K562 (cell line): ENCODE data around the gene IL12RB2. TPM values are rescaled to one million over a fixed set of nuclear protein-coding genes. Genes with fewer than 3 reads are reported as not detected.

Source experiments
- GABPA ChIP-seq: fragments of 200-800 bp; sonication (Bioruptor generic); conservative IDR thresholded peaks from 2 replicates; pipeline ENCODE4 v1.6.1; 2016; ENCODE audit warnings: low read depth, missing genetic modification characterization, missing compliant biosample characterization
- GATAD2B ChIP-seq: fragments of 450-650 bp; IDR thresholded peaks from 2 replicates; pipeline ENCODE4 v1.6.1; 2017; ENCODE audit warnings: mild to moderate bottlenecking, borderline replicate concordance
- PTTG1 ChIP-seq: fragments of 450-650 bp; IDR thresholded peaks from 2 replicates; pipeline ENCODE4 v1.6.1; 2016; ENCODE audit warnings: low read depth, mild to moderate bottlenecking, missing genetic modification characterization, missing compliant biosample characterization
- SRF ChIP-seq, 2 experiments: fragments of 250-450, 450-650 bp in 1 of 2; sonication (Bioruptor Pico) in 1 of 2; sonication (generic) in 1 of 2; formaldehyde crosslinking; IDR thresholded peaks; 2 replicates each; pipeline versions ENCODE4 v1.5.0 to v1.5.1; 2020 to 2022; ENCODE audit warnings: mild to moderate bottlenecking in 1 of 2, missing genetic modification reagents in 1 of 2
- TBL1XR1 ChIP-seq, 2 experiments: IDR thresholded peaks; 2 replicates each; pipeline ENCODE4 v1.6.1; 2012; ENCODE audit warnings: improper control_type of control experiment in 2 of 2, low read length in 2 of 2, mild to moderate bottlenecking in 1 of 2
- XRCC3 ChIP-seq: fragments of 450-650 bp; IDR thresholded peaks from 2 replicates; pipeline ENCODE4 v1.6.1; 2017; ENCODE audit warnings: mild to moderate bottlenecking, moderate library complexity
- ZNF57 ChIP-seq: fragments of 450-650 bp; formaldehyde crosslinking; IDR thresholded peaks from 2 replicates; pipeline ENCODE4 v1.4.0; 2020; ENCODE audit warnings: mild to moderate bottlenecking, moderate library complexity
- ZNF764 ChIP-seq: fragments of 250-450 bp; sonication (Bioruptor Pico); IDR thresholded peaks from 2 replicates; pipeline ENCODE4 v1.4.0; 2020; ENCODE audit warnings: low read depth, mild to moderate bottlenecking, moderate library complexity
- ZNF780A ChIP-seq: fragments of 250-450 bp; sonication (Bioruptor Pico); IDR thresholded peaks from 2 replicates; pipeline ENCODE4 v1.5.0; 2021; ENCODE audit warnings: mild to moderate bottlenecking
- ZNF79 ChIP-seq: fragments of 250-450 bp; sonication (Bioruptor Pico); IDR thresholded peaks from 2 replicates; pipeline ENCODE4 v1.4.0; 2020; ENCODE audit warnings: low read depth, mild to moderate bottlenecking, moderate library complexity
- polyA plus RNA-seq, 8 experiments: library from polyadenylated mRNA; depleted of rRNA in 4 of 8; stranded (reverse) in 5 of 8; unstranded in 3 of 8; fragments of >200 nt; fragmentation: Nextera tagmentation in 2 of 8; fragmentation: Illumina TruSeq in 1 of 8; extraction: Ambion mirVana in 2 of 8; extraction: Trizol in 1 of 8; gene quantifications; 2 replicates each; pipeline versions ENCODE4 v1.2.1 to v1.2.3, GENCODE V29; 2011 to 2014; ENCODE audit warnings: inconsistent platforms in 1 of 8, missing spikeins in 1 of 8
- total RNA-seq, 7 experiments: library from RNA; depleted of rRNA in 6 of 7; stranded (reverse); fragments of >200 nt in 6 of 7; fragmentation: Illumina TruSeq in 2 of 7; extraction: Trizol in 2 of 7; gene quantifications; 2 replicates each; pipeline versions ENCODE4 v1.2.1 to v1.2.3, GENCODE V29; 2011 to 2021; ENCODE audit warnings: low replicate concordance in 1 of 7
- TF ChIP-seq, protein P1 (sequence below): IDR thresholded peaks from 2 replicates; pipeline ENCODE4 v1.6.1; 2014; ENCODE audit warnings: antibody characterized with exemption
- TF ChIP-seq, protein P2 (sequence below): fragments of 450-650 bp; IDR thresholded peaks from 2 replicates; pipeline ENCODE4 v1.6.1; 2016; ENCODE audit warnings: antibody characterized with exemption
- TF ChIP-seq, protein P3 (sequence below): IDR thresholded peaks from 2 replicates; pipeline ENCODE4 v1.6.1; 2016; ENCODE audit warnings: missing genetic modification characterization, missing compliant biosample characterization
- TF ChIP-seq, protein P4 (sequence below): fragments of 250-450 bp; sonication (Bioruptor Pico); IDR thresholded peaks from 2 replicates; pipeline ENCODE4 v1.4.0; 2020; ENCODE audit warnings: mild to moderate bottlenecking, moderate library complexity, borderline replicate concordance
- TF ChIP-seq, protein P5 (sequence below): sonication (generic); formaldehyde crosslinking; IDR thresholded peaks from 2 replicates; pipeline ENCODE4 v1.8.1; 2022; ENCODE audit warnings: missing genetic modification reagents

The IL12RB2 gene
- total and polyA plus RNA-seq, 9 of the 15 experiments (the other 6 are each of a cell fraction or from before 2014, with no cell fraction given) = 0.39 to 3.3 (median 1.9) TPM

GRCh38 chr1:67355745-67356424, 48.2 kb downstream of the IL12RB2 start (continued):
- TF ChIP-seq SRF (CRISPR knock-in tag; IDR thresholded peaks at IDR 0.05) = no peak
- TF ChIP-seq, protein P1, sequence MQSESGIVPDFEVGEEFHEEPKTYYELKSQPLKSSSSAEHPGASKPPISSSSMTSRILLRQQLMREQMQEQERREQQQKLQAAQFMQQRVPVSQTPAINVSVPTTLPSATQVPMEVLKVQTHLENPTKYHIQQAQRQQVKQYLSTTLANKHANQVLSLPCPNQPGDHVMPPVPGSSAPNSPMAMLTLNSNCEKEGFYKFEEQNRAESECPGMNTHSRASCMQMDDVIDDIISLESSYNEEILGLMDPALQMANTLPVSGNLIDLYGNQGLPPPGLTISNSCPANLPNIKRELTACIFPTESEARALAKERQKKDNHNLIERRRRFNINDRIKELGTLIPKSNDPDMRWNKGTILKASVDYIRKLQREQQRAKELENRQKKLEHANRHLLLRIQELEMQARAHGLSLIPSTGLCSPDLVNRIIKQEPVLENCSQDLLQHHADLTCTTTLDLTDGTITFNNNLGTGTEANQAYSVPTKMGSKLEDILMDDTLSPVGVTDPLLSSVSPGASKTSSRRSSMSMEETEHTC = no peak
- TF ChIP-seq PTTG1 (tag) = no peak
- peak; percentile 34 to 60; a peak in 2 of 4 replicates for TF ChIP-seq TBL1XR1 (IDR thresholded peaks at IDR 0.05; ENCODE audit: low read length in 2 of 2)
- TF ChIP-seq XRCC3 = no peak
- no peak for TF ChIP-seq ZNF764 (CRISPR knock-in tag)
- no peak for TF ChIP-seq ZNF57
- TF ChIP-seq ZNF79 (CRISPR knock-in tag) = no peak
- no peak for TF ChIP-seq ZNF780A (CRISPR knock-in tag)
- TF ChIP-seq, protein P2, sequence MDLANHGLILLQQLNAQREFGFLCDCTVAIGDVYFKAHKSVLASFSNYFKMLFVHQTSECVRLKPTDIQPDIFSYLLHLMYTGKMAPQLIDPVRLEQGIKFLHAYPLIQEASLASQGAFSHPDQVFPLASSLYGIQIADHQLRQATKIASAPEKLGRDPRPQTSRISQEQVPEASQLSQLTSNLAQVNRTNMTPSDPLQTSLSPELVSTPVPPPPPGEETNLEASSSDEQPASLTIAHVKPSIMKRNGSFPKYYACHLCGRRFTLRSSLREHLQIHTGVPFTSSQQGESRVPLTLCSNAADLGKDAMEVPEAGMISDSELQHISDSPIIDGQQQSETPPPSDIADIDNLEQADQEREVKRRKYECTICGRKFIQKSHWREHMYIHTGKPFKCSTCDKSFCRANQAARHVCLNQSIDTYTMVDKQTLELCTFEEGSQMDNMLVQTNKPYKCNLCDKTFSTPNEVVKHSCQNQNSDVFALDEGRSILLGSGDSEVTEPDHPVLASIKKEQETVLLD = no peak
- TF ChIP-seq, protein P3, sequence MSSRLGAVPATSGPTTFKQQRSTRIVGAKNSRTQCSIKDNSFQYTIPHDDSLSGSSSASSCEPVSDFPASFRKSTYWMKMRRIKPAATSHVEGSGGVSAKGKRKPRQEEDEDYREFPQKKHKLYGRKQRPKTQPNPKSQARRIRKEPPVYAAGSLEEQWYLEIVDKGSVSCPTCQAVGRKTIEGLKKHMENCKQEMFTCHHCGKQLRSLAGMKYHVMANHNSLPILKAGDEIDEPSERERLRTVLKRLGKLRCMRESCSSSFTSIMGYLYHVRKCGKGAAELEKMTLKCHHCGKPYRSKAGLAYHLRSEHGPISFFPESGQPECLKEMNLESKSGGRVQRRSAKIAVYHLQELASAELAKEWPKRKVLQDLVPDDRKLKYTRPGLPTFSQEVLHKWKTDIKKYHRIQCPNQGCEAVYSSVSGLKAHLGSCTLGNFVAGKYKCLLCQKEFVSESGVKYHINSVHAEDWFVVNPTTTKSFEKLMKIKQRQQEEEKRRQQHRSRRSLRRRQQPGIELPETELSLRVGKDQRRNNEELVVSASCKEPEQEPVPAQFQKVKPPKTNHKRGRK = no peak
- TF ChIP-seq, protein P4, sequence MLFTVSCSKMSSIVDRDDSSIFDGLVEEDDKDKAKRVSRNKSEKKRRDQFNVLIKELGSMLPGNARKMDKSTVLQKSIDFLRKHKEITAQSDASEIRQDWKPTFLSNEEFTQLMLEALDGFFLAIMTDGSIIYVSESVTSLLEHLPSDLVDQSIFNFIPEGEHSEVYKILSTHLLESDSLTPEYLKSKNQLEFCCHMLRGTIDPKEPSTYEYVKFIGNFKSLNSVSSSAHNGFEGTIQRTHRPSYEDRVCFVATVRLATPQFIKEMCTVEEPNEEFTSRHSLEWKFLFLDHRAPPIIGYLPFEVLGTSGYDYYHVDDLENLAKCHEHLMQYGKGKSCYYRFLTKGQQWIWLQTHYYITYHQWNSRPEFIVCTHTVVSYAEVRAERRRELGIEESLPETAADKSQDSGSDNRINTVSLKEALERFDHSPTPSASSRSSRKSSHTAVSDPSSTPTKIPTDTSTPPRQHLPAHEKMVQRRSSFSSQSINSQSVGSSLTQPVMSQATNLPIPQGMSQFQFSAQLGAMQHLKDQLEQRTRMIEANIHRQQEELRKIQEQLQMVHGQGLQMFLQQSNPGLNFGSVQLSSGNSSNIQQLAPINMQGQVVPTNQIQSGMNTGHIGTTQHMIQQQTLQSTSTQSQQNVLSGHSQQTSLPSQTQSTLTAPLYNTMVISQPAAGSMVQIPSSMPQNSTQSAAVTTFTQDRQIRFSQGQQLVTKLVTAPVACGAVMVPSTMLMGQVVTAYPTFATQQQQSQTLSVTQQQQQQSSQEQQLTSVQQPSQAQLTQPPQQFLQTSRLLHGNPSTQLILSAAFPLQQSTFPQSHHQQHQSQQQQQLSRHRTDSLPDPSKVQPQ (CRISPR knock-in tag) = no peak
- no peak for TF ChIP-seq GATAD2B
- TF ChIP-seq, protein P5, sequence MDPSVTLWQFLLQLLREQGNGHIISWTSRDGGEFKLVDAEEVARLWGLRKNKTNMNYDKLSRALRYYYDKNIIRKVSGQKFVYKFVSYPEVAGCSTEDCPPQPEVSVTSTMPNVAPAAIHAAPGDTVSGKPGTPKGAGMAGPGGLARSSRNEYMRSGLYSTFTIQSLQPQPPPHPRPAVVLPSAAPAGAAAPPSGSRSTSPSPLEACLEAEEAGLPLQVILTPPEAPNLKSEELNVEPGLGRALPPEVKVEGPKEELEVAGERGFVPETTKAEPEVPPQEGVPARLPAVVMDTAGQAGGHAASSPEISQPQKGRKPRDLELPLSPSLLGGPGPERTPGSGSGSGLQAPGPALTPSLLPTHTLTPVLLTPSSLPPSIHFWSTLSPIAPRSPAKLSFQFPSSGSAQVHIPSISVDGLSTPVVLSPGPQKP (CRISPR knock-in tag) = no peak
- no peak for TF ChIP-seq GABPA (tag)
